ENCODE measurements around the gene OR10W1.

OR10W1 gene

GRCh38 chr11:58268142-58268541 lies at the start of gene OR10W1:
Gene OR10W1 (minus strand): TSS chr11:58268260. CDS start chr11:58267858, 402 bp downstream.
- no peaks in the 10 kb centered on the region for H3K36me3 ChIP-seq (ENCODE audit: control insufficient read depth in 2 of 2, insufficient read depth in 1 of 2, low read length in 2 of 2)
- no peak within 1 kb of the TSS for H3K4me3 ChIP-seq (ENCODE audit: low read depth, low read length)
- POLR2A ChIA-PET: no interaction called here
- CTCF ChIA-PET: no interaction called here
- H3K4me1 ChIP-seq (ENCODE audit: control insufficient read depth, insufficient read depth, low read length): no peaks in the 10 kb centered on the region
- no peaks in the 10 kb centered on the region for H3K9me3 ChIP-seq (ENCODE audit: control insufficient read depth, insufficient read depth, low read depth, low read length)
- H3K27ac ChIP-seq (ENCODE audit: extremely low read depth, low read depth, low read length): no peak within 1 kb of the TSS
- no peak for TF ChIP-seq HOXA7 (CRISPR knock-in tag; IDR thresholded peaks at IDR 0.05; ENCODE audit: borderline replicate concordance)
- no peak for TF ChIP-seq ZNF341 (tag by site-specific recombination; IDR thresholded peaks at IDR 0.05; ENCODE audit: low read depth)
- no peak for TF ChIP-seq ZSCAN4 (tag by site-specific recombination; IDR thresholded peaks at IDR 0.05)
- no peak for TF ChIP-seq ZNF175 (tag by site-specific recombination; IDR thresholded peaks at IDR 0.05)
- no peak for TF ChIP-seq ZNF514 (tag by site-specific recombination; IDR thresholded peaks at IDR 0.05)
- no peak for TF ChIP-seq SP2 (tag by site-specific recombination; IDR thresholded peaks at IDR 0.05)
- no peak for TF ChIP-seq YY2 (tag by site-specific recombination; IDR thresholded peaks at IDR 0.05)
- no peak for TF ChIP-seq RBAK (tag by site-specific recombination; IDR thresholded peaks at IDR 0.05)
- TF ChIP-seq ZNF404 (tag by site-specific recombination; IDR thresholded peaks at IDR 0.05): no peak
- TF ChIP-seq ZNF311 (tag by site-specific recombination; IDR thresholded peaks at IDR 0.05; ENCODE audit: borderline replicate concordance): no peak
- no peak for TF ChIP-seq ZNF112 (tag by site-specific recombination; IDR thresholded peaks at IDR 0.05)
- TF ChIP-seq MZF1 (tag by site-specific recombination; IDR thresholded peaks at IDR 0.05; ENCODE audit: borderline replicate concordance): no peak
- no peak for TF ChIP-seq ZNF596 (tag by site-specific recombination; IDR thresholded peaks at IDR 0.05)
- TF ChIP-seq ZNF423 (tag by site-specific recombination; IDR thresholded peaks at IDR 0.05): no peak
- TF ChIP-seq ZNF544 (tag by site-specific recombination; IDR thresholded peaks at IDR 0.05): no peak
- no peak for TF ChIP-seq ZBTB44 (tag by site-specific recombination; IDR thresholded peaks at IDR 0.05)
- TF ChIP-seq ZNF747 (tag by site-specific recombination; IDR thresholded peaks at IDR 0.05): no peak
- no peak for TF ChIP-seq ZNF398 (tag by site-specific recombination; IDR thresholded peaks at IDR 0.05)
- TF ChIP-seq SCRT1 (tag by site-specific recombination; IDR thresholded peaks at IDR 0.05; ENCODE audit: borderline replicate concordance): no peak

GRCh38 chr11:58316142-58316541 lies 48.1 kb upstream of the OR10W1 start:
- POLR2A ChIA-PET: no interaction called here
- no peak overlapping the region for H3K4me3 ChIP-seq (ENCODE audit: low read depth, low read length)
- CTCF ChIA-PET: no interaction called here
- no peaks in the 10 kb centered on the region for H3K4me1 ChIP-seq (ENCODE audit: control insufficient read depth, insufficient read depth, low read length)
- H3K27ac ChIP-seq (ENCODE audit: extremely low read depth, low read depth, low read length): no peak overlapping the region
- no peaks in the 10 kb centered on the region for H3K9me3 ChIP-seq (ENCODE audit: control insufficient read depth, insufficient read depth, low read depth, low read length)
- no peaks in the 10 kb centered on the region for H3K36me3 ChIP-seq (ENCODE audit: control insufficient read depth in 2 of 2, insufficient read depth in 1 of 2, low read length in 2 of 2)
- TF ChIP-seq ZNF776 (tag by site-specific recombination; IDR thresholded peaks at IDR 0.05; ENCODE audit: borderline replicate concordance) (no peak), ZNF596 (tag by site-specific recombination; IDR thresholded peaks at IDR 0.05) (no peak), SP2 (tag by site-specific recombination; IDR thresholded peaks at IDR 0.05) (no peak), ZNF830 (tag by site-specific recombination; IDR thresholded peaks at IDR 0.05; ENCODE audit: low read depth) (no peak), ZNF692 (tag by site-specific recombination; IDR thresholded peaks at IDR 0.05) (no peak), ZNF10 (tag by site-specific recombination; IDR thresholded peaks at IDR 0.05) (no peak), ZFP41 (tag by site-specific recombination; IDR thresholded peaks at IDR 0.05; ENCODE audit: borderline replicate concordance) (no peak), ZNF148 (tag by site-specific recombination; IDR thresholded peaks at IDR 0.05; ENCODE audit: borderline replicate concordance) (no peak), ZSCAN23 (tag by site-specific recombination; IDR thresholded peaks at IDR 0.05) (no peak), ZNF629 (tag by site-specific recombination; IDR thresholded peaks at IDR 0.05) (no peak), ZNF791 (tag by site-specific recombination; IDR thresholded peaks at IDR 0.05) (no peak), ZNF211 (tag by site-specific recombination; IDR thresholded peaks at IDR 0.05; ENCODE audit: low read depth) (no peak)

All from HEK293 (cell line).